ENCODE measurements around the gene MRTFB.

DNA sequence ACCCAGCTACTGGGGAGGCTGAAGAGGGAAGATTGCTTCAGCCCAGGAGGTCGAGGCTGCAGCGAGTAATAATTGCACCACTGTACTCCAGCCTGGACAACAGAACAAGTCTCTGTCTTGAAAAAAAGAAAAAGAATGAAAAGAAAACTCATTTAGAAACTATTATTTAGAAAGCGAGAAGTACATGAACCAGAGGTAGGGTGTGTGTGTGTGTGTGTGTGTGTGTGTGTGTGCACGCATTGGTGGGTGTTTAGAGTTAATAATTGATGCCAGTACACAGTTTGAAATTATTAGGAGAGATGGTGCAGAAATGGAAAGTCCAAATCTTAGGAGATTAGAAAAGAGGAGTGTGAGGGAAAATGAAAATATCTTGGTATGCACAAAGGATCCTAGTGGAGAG lies 106.6 kb downstream of the MRTFB start:
- TF ChIP-seq, protein P1, sequence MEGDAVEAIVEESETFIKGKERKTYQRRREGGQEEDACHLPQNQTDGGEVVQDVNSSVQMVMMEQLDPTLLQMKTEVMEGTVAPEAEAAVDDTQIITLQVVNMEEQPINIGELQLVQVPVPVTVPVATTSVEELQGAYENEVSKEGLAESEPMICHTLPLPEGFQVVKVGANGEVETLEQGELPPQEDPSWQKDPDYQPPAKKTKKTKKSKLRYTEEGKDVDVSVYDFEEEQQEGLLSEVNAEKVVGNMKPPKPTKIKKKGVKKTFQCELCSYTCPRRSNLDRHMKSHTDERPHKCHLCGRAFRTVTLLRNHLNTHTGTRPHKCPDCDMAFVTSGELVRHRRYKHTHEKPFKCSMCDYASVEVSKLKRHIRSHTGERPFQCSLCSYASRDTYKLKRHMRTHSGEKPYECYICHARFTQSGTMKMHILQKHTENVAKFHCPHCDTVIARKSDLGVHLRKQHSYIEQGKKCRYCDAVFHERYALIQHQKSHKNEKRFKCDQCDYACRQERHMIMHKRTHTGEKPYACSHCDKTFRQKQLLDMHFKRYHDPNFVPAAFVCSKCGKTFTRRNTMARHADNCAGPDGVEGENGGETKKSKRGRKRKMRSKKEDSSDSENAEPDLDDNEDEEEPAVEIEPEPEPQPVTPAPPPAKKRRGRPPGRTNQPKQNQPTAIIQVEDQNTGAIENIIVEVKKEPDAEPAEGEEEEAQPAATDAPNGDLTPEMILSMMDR (IDR thresholded peaks at IDR 0.05) = no peak
- TF ChIP-seq POLR2A (IDR thresholded peaks at IDR 0.05) (no peak), EP300 (IDR thresholded peaks at IDR 0.05) (no peak), POLR2AphosphoS5 (IDR thresholded peaks at IDR 0.05) (no peak)

Data from suprapubic skin (tissue), 4 donors.